DND-41 (cell line): ENCODE measurements around the gene SNX25.
"Not testable (repeated sequence)": the region's sequence is repeated elsewhere in the genome, so short reads cannot be mapped to it uniquely, and the experiment has no call there.

Experiments used
- ATAC-seq: fragments of 200-7000 bp; cut with Tn5 transposase; 3 replicates; pipeline ENCODE4 v1.9.1; 2021; ENCODE audit warnings: low read depth; ENCODE audit not compliant: insufficient read depth
- DNase-seq: peaks from one replicate; pipeline ENCODE4 v3.0.0-alpha.2; 2020
- H2AFZ ChIP-seq: 2 replicates; pipeline ENCODE4 v1.6.0; 2012; ENCODE audit warnings: low read depth, low read length
- H3K27ac ChIP-seq: 2 replicates; pipeline ENCODE4 v1.5.1; 2012; ENCODE audit warnings: low read length, inconsistent platforms
- H3K27me3 ChIP-seq: fragments of 200-600 bp; sonication (generic); 2 replicates; pipeline ENCODE4 v1.6.0; 2012; ENCODE audit warnings: low read length, mild to moderate bottlenecking, inconsistent platforms; ENCODE audit not compliant: insufficient read depth, poor library complexity
- H3K36me3 ChIP-seq: 2 replicates; pipeline ENCODE4 v1.5.1; 2012; ENCODE audit warnings: low read length, inconsistent platforms; ENCODE audit not compliant: insufficient read depth
- H3K4me1 ChIP-seq: 2 replicates; pipeline ENCODE4 v1.5.1; 2012; ENCODE audit warnings: mild to moderate bottlenecking, low read length; ENCODE audit not compliant: insufficient read depth
- H3K4me2 ChIP-seq: 2 replicates; pipeline ENCODE4 v1.6.0; 2012; ENCODE audit warnings: mild to moderate bottlenecking, moderate library complexity, low read length, inconsistent platforms; ENCODE audit not compliant: insufficient read depth
- H3K4me3 ChIP-seq, 2 experiments: fragments of 200-600 bp in 1 of 2; shearing (Covaris generic) in 1 of 2; 2 replicates each; pipeline ENCODE4 v1.5.1; 2012 to 2016; ENCODE audit warnings: inconsistent platforms in 2 of 2, low read length in 2 of 2, mild to moderate bottlenecking in 2 of 2, low read depth in 1 of 2, moderate library complexity in 1 of 2
- H3K79me2 ChIP-seq: 2 replicates; pipeline ENCODE4 v1.6.0; 2012; ENCODE audit warnings: low read length, inconsistent platforms; ENCODE audit not compliant: insufficient read depth
- H3K9ac ChIP-seq: 2 replicates; pipeline ENCODE4 v1.6.0; 2012; ENCODE audit warnings: low read depth, mild to moderate bottlenecking, inconsistent platforms, low read length, moderate library complexity
- H3K9me3 ChIP-seq: 2 replicates; pipeline ENCODE4 v1.5.1; 2012; ENCODE audit warnings: low read length, moderate library complexity, mild to moderate bottlenecking, inconsistent platforms; ENCODE audit not compliant: insufficient read depth, severe bottlenecking
- H4K20me1 ChIP-seq: 2 replicates; pipeline ENCODE4 v1.6.0; 2012; ENCODE audit warnings: low read length; ENCODE audit not compliant: insufficient read depth
- EZH2 ChIP-seq: IDR thresholded peaks from 3 replicates; pipeline ENCODE4 v1.6.1; 2012; ENCODE audit warnings: borderline replicate concordance, low read depth, mild to moderate bottlenecking, moderate library complexity, low read length, inconsistent platforms; ENCODE audit not compliant: severe bottlenecking
- TF ChIP-seq, protein P1 (sequence below): IDR thresholded peaks from 2 replicates; pipeline ENCODE4 v1.5.1; 2012; ENCODE audit warnings: borderline replicate concordance, low read length, moderate library complexity, mild to moderate bottlenecking; ENCODE audit not compliant: poor library complexity, severe bottlenecking; ENCODE audit errors: extremely low read depth

Gene SNX25

DNA sequence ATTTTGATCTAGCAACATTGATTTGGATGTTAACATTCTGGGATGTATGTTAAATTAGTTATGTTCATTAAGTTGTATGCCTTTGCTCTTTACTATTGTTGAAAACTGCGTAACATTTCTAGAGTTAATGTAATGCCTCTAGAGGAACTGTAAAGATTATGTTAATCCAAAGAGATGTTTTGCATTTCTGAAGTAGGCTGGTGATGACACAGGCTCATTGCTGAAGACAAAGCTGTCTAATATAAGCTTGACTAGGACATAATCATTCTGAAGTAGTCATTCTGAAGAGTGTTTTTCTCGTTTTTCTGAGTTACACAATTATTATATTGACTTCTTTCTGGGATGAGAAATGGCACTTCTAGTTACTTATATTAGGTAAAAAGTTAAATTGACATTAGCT lies 113.4 kb downstream of the SNX25 start:
- H3K27ac ChIP-seq, result no peak overlapping the region
- H3K9me3 ChIP-seq, result no peaks in the 10 kb centered on the region
- no peak for DNase-seq
- H3K4me1 ChIP-seq, result no peaks in the 10 kb centered on the region
- no peaks in the 10 kb centered on the region for H4K20me1 ChIP-seq
- no peak for TF ChIP-seq EZH2
- TF ChIP-seq, protein P1, sequence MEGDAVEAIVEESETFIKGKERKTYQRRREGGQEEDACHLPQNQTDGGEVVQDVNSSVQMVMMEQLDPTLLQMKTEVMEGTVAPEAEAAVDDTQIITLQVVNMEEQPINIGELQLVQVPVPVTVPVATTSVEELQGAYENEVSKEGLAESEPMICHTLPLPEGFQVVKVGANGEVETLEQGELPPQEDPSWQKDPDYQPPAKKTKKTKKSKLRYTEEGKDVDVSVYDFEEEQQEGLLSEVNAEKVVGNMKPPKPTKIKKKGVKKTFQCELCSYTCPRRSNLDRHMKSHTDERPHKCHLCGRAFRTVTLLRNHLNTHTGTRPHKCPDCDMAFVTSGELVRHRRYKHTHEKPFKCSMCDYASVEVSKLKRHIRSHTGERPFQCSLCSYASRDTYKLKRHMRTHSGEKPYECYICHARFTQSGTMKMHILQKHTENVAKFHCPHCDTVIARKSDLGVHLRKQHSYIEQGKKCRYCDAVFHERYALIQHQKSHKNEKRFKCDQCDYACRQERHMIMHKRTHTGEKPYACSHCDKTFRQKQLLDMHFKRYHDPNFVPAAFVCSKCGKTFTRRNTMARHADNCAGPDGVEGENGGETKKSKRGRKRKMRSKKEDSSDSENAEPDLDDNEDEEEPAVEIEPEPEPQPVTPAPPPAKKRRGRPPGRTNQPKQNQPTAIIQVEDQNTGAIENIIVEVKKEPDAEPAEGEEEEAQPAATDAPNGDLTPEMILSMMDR, result no peak
- no peaks in the 10 kb centered on the region for H3K36me3 ChIP-seq
- H3K27me3 ChIP-seq, result peaks cover 8% of the 10 kb centered on the region
- no peak for ATAC-seq
- H3K4me2 ChIP-seq, result no peak overlapping the region
- no peak overlapping the region for H3K4me3 ChIP-seq
- H3K79me2 ChIP-seq, result no peaks in the 10 kb centered on the region
- no peak overlapping the region for H3K9ac ChIP-seq
- H2AFZ ChIP-seq, result no peak overlapping the region

DNA sequence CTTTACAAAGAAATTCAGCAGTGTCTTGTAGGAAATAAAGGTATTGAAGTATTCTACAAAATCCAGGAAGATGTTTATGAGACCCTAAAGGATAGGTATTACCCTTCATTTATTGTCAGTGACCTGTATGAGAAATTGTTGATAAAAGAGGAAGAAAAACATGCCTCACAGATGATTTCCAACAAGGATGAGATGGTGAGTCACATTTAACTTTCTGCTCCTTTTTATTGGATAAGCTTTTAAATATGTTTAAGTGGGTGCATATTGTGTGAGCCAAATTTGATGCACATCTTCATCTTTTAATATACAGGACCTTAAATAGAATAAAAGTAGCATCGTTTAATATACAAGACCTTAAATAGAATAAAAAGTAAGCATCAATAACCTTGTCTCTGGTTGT lies 114.2 kb downstream of the SNX25 start:
- no peaks in the 10 kb centered on the region for H3K9me3 ChIP-seq
- TF ChIP-seq, protein P1, result no peak
- TF ChIP-seq EZH2, result no peak
- no peaks in the 10 kb centered on the region for H4K20me1 ChIP-seq
- no peak for DNase-seq
- H2AFZ ChIP-seq, result no peak overlapping the region
- no peaks in the 10 kb centered on the region for H3K4me1 ChIP-seq
- H3K4me3 ChIP-seq, result no peak overlapping the region
- no peak overlapping the region for H3K4me2 ChIP-seq
- ATAC-seq, result no peak
- no peak overlapping the region for H3K27ac ChIP-seq
- no peaks in the 10 kb centered on the region for H3K79me2 ChIP-seq
- peaks cover 10% of the 10 kb centered on the region for H3K27me3 ChIP-seq
- no peaks in the 10 kb centered on the region for H3K36me3 ChIP-seq
- H3K9ac ChIP-seq, result no peak overlapping the region

DNA sequence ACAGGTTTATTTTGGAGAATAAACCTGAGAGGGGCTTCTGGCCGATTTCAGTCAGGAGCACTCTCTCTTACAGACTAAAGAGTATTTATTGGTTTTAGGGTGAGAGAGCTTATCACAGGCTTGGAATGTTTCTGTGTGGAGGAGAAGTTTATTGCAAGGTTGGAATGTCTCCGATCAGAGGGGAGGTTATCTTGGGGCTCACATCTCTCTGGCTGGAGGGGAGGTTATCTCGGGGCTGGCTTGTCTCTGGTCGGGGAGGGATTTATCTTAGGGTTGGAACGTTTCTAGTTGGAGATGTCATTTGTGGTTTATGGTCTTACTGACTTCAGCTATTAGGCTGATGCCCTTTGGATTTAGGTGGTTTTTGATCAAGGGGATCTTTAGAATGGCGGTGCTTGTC lies 115.0 kb downstream of the SNX25 start:
- not testable (repeated sequence) for H3K79me2 ChIP-seq, H3K9ac ChIP-seq, H2AFZ ChIP-seq, DNase-seq, H3K4me3 ChIP-seq, H3K4me2 ChIP-seq, H3K9me3 ChIP-seq, ATAC-seq, H3K36me3 ChIP-seq, H4K20me1 ChIP-seq, H3K4me1 ChIP-seq, H3K27ac ChIP-seq
- H3K27me3 ChIP-seq, result peaks cover 11% of the 10 kb centered on the region

DNA sequence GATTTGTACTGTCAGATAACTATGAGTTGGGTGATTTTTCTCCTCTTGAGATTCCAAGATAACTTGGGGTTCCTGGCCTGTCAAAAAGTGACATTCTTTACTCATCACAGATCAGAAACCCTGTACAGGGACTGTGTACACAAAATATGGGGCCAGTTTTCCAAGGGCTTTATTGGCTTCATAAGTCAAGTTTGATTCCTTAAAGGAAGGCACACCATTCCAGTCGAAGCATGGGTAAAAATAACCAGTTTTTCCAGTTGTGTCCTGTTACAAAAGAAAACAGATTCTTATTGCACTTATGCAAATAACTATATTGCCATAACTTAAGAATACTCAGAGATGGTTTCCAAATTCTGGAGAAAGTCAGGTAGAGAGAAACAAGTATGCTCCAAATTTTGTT lies 116.3 kb downstream of the SNX25 start:
- H3K9ac ChIP-seq, H4K20me1 ChIP-seq, H3K79me2 ChIP-seq, H2AFZ ChIP-seq, DNase-seq, H3K27ac ChIP-seq, H3K4me3 ChIP-seq, H3K4me1 ChIP-seq, H3K36me3 ChIP-seq, ATAC-seq, H3K4me2 ChIP-seq, H3K9me3 ChIP-seq: not testable (repeated sequence)
- peaks cover 11% of the 10 kb centered on the region for H3K27me3 ChIP-seq
